Central memory CD8-positive, alpha-beta T cell (primary cell): Measurements from ENCODE around the gene HECTD4.
"Not testable (repeated sequence)": the region's sequence is repeated elsewhere in the genome, so short reads cannot be mapped to it uniquely, and the experiment has no call there.

Experiments used
- ATAC-seq: fragments of 150-1000 bp; cut with Tn5 transposase; replicated peaks from 2 replicates; pipeline ENCODE4 v1.10.0; 2022; ENCODE audit warnings: mild to moderate bottlenecking, moderate FRiP score, moderate number of reproducible peaks; ENCODE audit not compliant: poor library complexity, severe bottlenecking; ENCODE audit errors: extremely low read depth
- DNase-seq, 2 donors: peaks; one replicate each; pipeline ENCODE4 v3.0.0; 2021; ENCODE audit warnings: low spot score in 2 of 2
- H3K27ac Mint-ChIP-seq: one replicate; pipeline ENCODE4 v1.8.0; 2022; ENCODE audit warnings: low read depth, mild to moderate bottlenecking, moderate library complexity, mixed read lengths
- H3K27me3 Mint-ChIP-seq: one replicate; pipeline ENCODE4 v1.8.0; 2022; ENCODE audit warnings: mixed read lengths
- H3K36me3 Mint-ChIP-seq: one replicate; pipeline ENCODE4 v1.8.0; 2022; ENCODE audit warnings: mild to moderate bottlenecking, moderate library complexity, mixed read lengths; ENCODE audit not compliant: insufficient read depth
- H3K4me1 Mint-ChIP-seq: one replicate; pipeline ENCODE4 v1.8.0; 2022; ENCODE audit warnings: mixed read lengths
- H3K4me3 Mint-ChIP-seq: one replicate; pipeline ENCODE4 v1.8.0; 2022; ENCODE audit warnings: mild to moderate bottlenecking, moderate library complexity, mixed read lengths
- H3K9me3 Mint-ChIP-seq: one replicate; pipeline ENCODE4 v1.8.0; 2022; ENCODE audit warnings: mixed read lengths

Gene HECTD4

GRCh38 chr12:112367965-112368364 is 14.3 kb downstream of the HECTD4 start:
- no peak for DNase-seq
- Mint-ChIP-seq H3K36me3 (peaks cover 2% of the 10 kb centered on the region), H3K4me3 (no peak overlapping the region)

GRCh38 chr12:112362310-112362709 is 19.9 kb downstream of the HECTD4 start:
- Mint-ChIP-seq H3K9me3 (no peaks in the 10 kb centered on the region), H3K4me1 (peaks cover 2% of the 10 kb centered on the region), H3K27ac (no peak overlapping the region), H3K36me3 (peaks cover 5% of the 10 kb centered on the region), H3K27me3 (no peaks in the 10 kb centered on the region), H3K4me3 (no peak overlapping the region)
- ATAC-seq (no peak), DNase-seq (no peak)

More at GRCh38 chr12:112367965-112368364, 14.3 kb downstream of the HECTD4 start:
- Mint-ChIP-seq H3K27me3 (no peaks in the 10 kb centered on the region), H3K9me3 (no peaks in the 10 kb centered on the region), H3K27ac (no peak overlapping the region), H3K4me1 (peaks cover 6% of the 10 kb centered on the region)
- ATAC-seq: no peak

GRCh38 chr12:112361271-112361670 is 21.0 kb downstream of the HECTD4 start:
- Mint-ChIP-seq H3K36me3 (peaks cover 5% of the 10 kb centered on the region), H3K27me3 (no peaks in the 10 kb centered on the region), H3K27ac (no peak overlapping the region), H3K9me3 (no peaks in the 10 kb centered on the region), H3K4me3 (no peak overlapping the region), H3K4me1 (peaks cover 7% of the 10 kb centered on the region)
- ATAC-seq (no peak), DNase-seq (no peak)

GRCh38 chr12:112359290-112359689 is 22.9 kb downstream of the HECTD4 start:
- Mint-ChIP-seq H3K9me3 (no peaks in the 10 kb centered on the region), H3K27me3 (no peaks in the 10 kb centered on the region), H3K4me1 (peaks cover 13% of the 10 kb centered on the region), H3K4me3 (no peak overlapping the region), H3K27ac (no peak overlapping the region), H3K36me3 (peaks cover 3% of the 10 kb centered on the region)
- ATAC-seq (no peak), DNase-seq (no peak)

GRCh38 chr12:112357214-112357613 is 25.0 kb downstream of the HECTD4 start:
- Mint-ChIP-seq H3K4me3 (no peak overlapping the region), H3K27ac (no peak overlapping the region), H3K27me3 (no peaks in the 10 kb centered on the region), H3K4me1 (peaks cover 21% of the 10 kb centered on the region), H3K36me3 (peaks cover 3% of the 10 kb centered on the region), H3K9me3 (no peaks in the 10 kb centered on the region)
- ATAC-seq (no peak), DNase-seq (no peak)

- peaks cover 34% of the 10 kb centered on the region for H3K4me1 Mint-ChIP-seq
Observed at GRCh38 chr12:112354399-112354798, 27.8 kb downstream of the HECTD4 start.

GRCh38 chr12:112353393-112353792 is 28.8 kb downstream of the HECTD4 start:
- Mint-ChIP-seq H3K4me1 (peaks cover 36% of the 10 kb centered on the region), H3K4me3 (no peak overlapping the region), H3K9me3 (no peaks in the 10 kb centered on the region), H3K27ac (no peak overlapping the region), H3K27me3 (no peaks in the 10 kb centered on the region), H3K36me3 (no peaks in the 10 kb centered on the region)
- DNase-seq (no peak), ATAC-seq (no peak)

More at GRCh38 chr12:112354399-112354798, 27.8 kb downstream of the HECTD4 start:
- DNase-seq (no peak), ATAC-seq (no peak)
- Mint-ChIP-seq H3K4me3 (no peak overlapping the region), H3K27ac (no peak overlapping the region), H3K9me3 (no peaks in the 10 kb centered on the region), H3K27me3 (no peaks in the 10 kb centered on the region), H3K36me3 (no peaks in the 10 kb centered on the region)

- no peak overlapping the region for H3K4me3 Mint-ChIP-seq
- ATAC-seq (no peak), DNase-seq (no peak)
- H3K36me3 Mint-ChIP-seq: no peaks in the 10 kb centered on the region
- H3K27me3 Mint-ChIP-seq: no peaks in the 10 kb centered on the region
- H3K4me1 Mint-ChIP-seq: peaks cover 36% of the 10 kb centered on the region
- H3K9me3 Mint-ChIP-seq: no peaks in the 10 kb centered on the region
- no peak overlapping the region for H3K27ac Mint-ChIP-seq
Observed at GRCh38 chr12:112352921-112353320, 29.3 kb downstream of the HECTD4 start.

GRCh38 chr12:112350593-112351592 is 31.3 kb downstream of the HECTD4 start:
- peaks cover 36% of the 10 kb centered on the region for H3K4me1 Mint-ChIP-seq
- no peaks in the 10 kb centered on the region for H3K9me3 Mint-ChIP-seq
- ATAC-seq: no peak
- H3K27me3 Mint-ChIP-seq: no peaks in the 10 kb centered on the region
- no peak for DNase-seq
- H3K27ac Mint-ChIP-seq: no peak overlapping the region
- H3K4me3 Mint-ChIP-seq: no peak overlapping the region
- H3K36me3 Mint-ChIP-seq: peaks cover 2% of the 10 kb centered on the region

- Mint-ChIP-seq H3K27ac (no peak overlapping the region), H3K36me3 (peaks cover 2% of the 10 kb centered on the region), H3K4me1 (peaks cover 46% of the 10 kb centered on the region), H3K4me3 (no peak overlapping the region), H3K9me3 (no peaks in the 10 kb centered on the region), H3K27me3 (no peaks in the 10 kb centered on the region)
- DNase-seq (no peak), ATAC-seq (no peak)
Observed at GRCh38 chr12:112349431-112349830, 32.8 kb downstream of the HECTD4 start.

- not testable (repeated sequence) for H3K27ac Mint-ChIP-seq, H3K36me3 Mint-ChIP-seq, DNase-seq, ATAC-seq, H3K9me3 Mint-ChIP-seq, H3K27me3 Mint-ChIP-seq, H3K4me3 Mint-ChIP-seq
- H3K4me1 Mint-ChIP-seq: peaks cover 49% of the 10 kb centered on the region
Observed at GRCh38 chr12:112348926-112349325, 33.3 kb downstream of the HECTD4 start.

- DNase-seq: no peak
- H3K9me3 Mint-ChIP-seq: no peaks in the 10 kb centered on the region
- H3K36me3 Mint-ChIP-seq: peaks cover 2% of the 10 kb centered on the region
- ATAC-seq: no peak
- peaks cover 53% of the 10 kb centered on the region for H3K4me1 Mint-ChIP-seq
- no peaks in the 10 kb centered on the region for H3K27me3 Mint-ChIP-seq
- H3K27ac Mint-ChIP-seq: no peak overlapping the region
- no peak overlapping the region for H3K4me3 Mint-ChIP-seq
Observed at GRCh38 chr12:112347581-112347982, 34.6 kb downstream of the HECTD4 start.

- no peak overlapping the region for H3K27ac Mint-ChIP-seq
- H3K4me3 Mint-ChIP-seq: no peak overlapping the region
- no peaks in the 10 kb centered on the region for H3K27me3 Mint-ChIP-seq
Observed at GRCh38 chr12:112346194-112346593, 36.0 kb downstream of the HECTD4 start.

More at GRCh38 chr12:112346194-112346593, 36.0 kb downstream of the HECTD4 start:
- DNase-seq: no peak
- Mint-ChIP-seq H3K4me1 (peaks cover 57% of the 10 kb centered on the region), H3K9me3 (no peaks in the 10 kb centered on the region), H3K36me3 (peaks cover 2% of the 10 kb centered on the region)
- ATAC-seq: no peak
